HCT116 (cell line): ENCODE results near the gene WWP2. TPM values are rescaled to one million over a fixed set of nuclear protein-coding genes. Genes with fewer than 3 reads are reported as not detected.

Experiments
- ATAC-seq: fragments of 200-7000 bp; cut with Tn5 transposase; 2 replicates; pipeline ENCODE4 v1.9.1; 2020; ENCODE audit warnings: mild to moderate bottlenecking, moderate library complexity
- BruUV-seq: library from RNA; stranded (reverse); fragments of 400-500 nt; replicated peaks from 2 replicates; lab custom pipeline; 2021; lab: Mats Ljungman, UMichigan
- CTCF ChIA-PET: fragments of 300-600 bp; sonication (Branson Sonifier 250); formaldehyde crosslinking; loops from one replicate; lab custom pipeline; 2021; ENCODE audit warnings: antibody characterized with exemption; lab: Charles Lee
- POLR2A ChIA-PET: fragments of 300-600, 350-600 bp; sonication (Branson Sonifier 250); formaldehyde crosslinking; loops from one replicate; lab custom pipeline; 2021; ENCODE audit warnings: antibody characterized with exemption; lab: Charles Lee
- RAD21 ChIA-PET, 2 experiments: fragments of 300-600 bp; sonication (Branson Sonifier 250); formaldehyde crosslinking; loops; one replicate each; lab custom pipeline; 2023; ENCODE audit warnings: low total read pairs in 2 of 2; ENCODE audit not compliant: uncharacterized antibody in 2 of 2, unreplicated experiment in 2 of 2, low non-redundant PET in 1 of 2; lab: Charles Lee
- DNase-seq: peaks from one replicate; pipeline ENCODE4 v3.0.0-alpha.2; 2010; ENCODE audit warnings: low read depth, low spot score
- H2AFZ ChIP-seq: fragments of 200-600 bp; shearing (Covaris generic), sonication (generic); 2 replicates; pipeline ENCODE4 v1.6.1; 2017; ENCODE audit warnings: low read depth, mixed run types, mixed read lengths, antibody characterized with exemption, low read length; ENCODE audit not compliant: poor library complexity, severe bottlenecking
- H3K27ac ChIP-seq: 2 replicates; pipeline ENCODE4 v1.5.1; 2012; ENCODE audit warnings: low read depth, low read length
- H3K27me3 ChIP-seq: fragments of 200-600 bp; sonication (generic); 2 replicates; pipeline ENCODE4 v1.6.1; 2016; ENCODE audit warnings: mixed run types, low read length, mixed read lengths; ENCODE audit not compliant: insufficient read depth
- H3K36me3 ChIP-seq, 2 experiments: fragments of 200-500 bp in 1 of 2; fragments of 200-600 bp in 1 of 2; sonication (Bioruptor generic) in 1 of 2; sonication (generic) in 1 of 2; 2 replicates each; pipeline versions ENCODE4 v1.5.1 to v1.6.1; 2014 to 2016; ENCODE audit warnings: low read length in 2 of 2, inconsistent platforms in 1 of 2, mixed read lengths in 1 of 2, mixed run types in 1 of 2; ENCODE audit not compliant: insufficient read depth in 2 of 2, control insufficient read depth in 1 of 2
- H3K4me1 ChIP-seq, 2 experiments: fragments of 200-600 bp in 1 of 2; sonication (generic) in 1 of 2; 2 replicates each; pipeline versions ENCODE4 v1.5.1 to v1.6.1; 2012 to 2017; ENCODE audit warnings: low read length in 2 of 2, inconsistent platforms in 1 of 2, mild to moderate bottlenecking in 1 of 2, mixed read lengths in 1 of 2, mixed run types in 1 of 2, moderate library complexity in 1 of 2; ENCODE audit not compliant: insufficient read depth in 2 of 2, control insufficient read depth in 1 of 2
- H3K4me2 ChIP-seq: fragments of 200-600 bp; sonication (generic); 2 replicates; pipeline ENCODE4 v1.6.1; 2017; ENCODE audit warnings: mixed run types, low read length, mixed read lengths
- H3K4me3 ChIP-seq, 2 experiments: fragments of 200-600 bp in 1 of 2; sonication (generic) in 1 of 2; replicated peaks in 1 of 2; 2 replicates each; pipeline ENCODE4 v1.5.1; 2011 to 2016; ENCODE audit warnings: low read length in 2 of 2, control low read depth in 1 of 2, low read depth in 1 of 2, mild to moderate bottlenecking in 1 of 2, mixed read lengths in 1 of 2, mixed run types in 1 of 2
- H3K79me2 ChIP-seq: fragments of 200-600 bp; sonication (generic); 2 replicates; pipeline ENCODE4 v1.6.1; 2017; ENCODE audit warnings: mild to moderate bottlenecking, mixed run types, low read length, moderate library complexity, mixed read lengths; ENCODE audit not compliant: insufficient read depth
- H3K9ac ChIP-seq: fragments of 200-600 bp; sonication (generic); 2 replicates; pipeline ENCODE4 v1.6.1; 2016; ENCODE audit warnings: low read length, mixed read lengths
- H3K9me2 ChIP-seq: fragments of 200-600 bp; sonication (generic), shearing (Covaris generic); 2 replicates; pipeline ENCODE4 v1.6.1; 2017; ENCODE audit warnings: mixed run types, mild to moderate bottlenecking, moderate library complexity; ENCODE audit not compliant: insufficient read depth
- H3K9me3 ChIP-seq, 2 experiments: fragments of 200-500 bp in 1 of 2; fragments of 200-600 bp in 1 of 2; sonication (Bioruptor generic) in 1 of 2; sonication (generic) in 1 of 2; 2 replicates each; pipeline ENCODE4 v1.6.1; 2014 to 2017; ENCODE audit warnings: low read length in 2 of 2, mixed read lengths in 2 of 2, inconsistent platforms in 1 of 2, low read depth in 1 of 2, mild to moderate bottlenecking in 1 of 2, mixed run types in 1 of 2, moderate library complexity in 1 of 2; ENCODE audit not compliant: control insufficient read depth in 1 of 2, insufficient read depth in 1 of 2
- H4K20me1 ChIP-seq: fragments of 200-600 bp; sonication (generic), shearing (Covaris generic); 2 replicates; pipeline ENCODE4 v1.6.1; 2017; ENCODE audit warnings: mixed run types, mild to moderate bottlenecking, moderate library complexity; ENCODE audit not compliant: insufficient read depth
- CBX3 ChIP-seq: IDR thresholded peaks from 2 replicates; pipeline ENCODE4 v1.6.1; 2012; ENCODE audit warnings: low read depth
- EGR1 ChIP-seq: IDR thresholded peaks from 2 replicates; pipeline ENCODE4 v1.6.1; 2012; ENCODE audit warnings: low read depth
- ELF1 ChIP-seq: IDR thresholded peaks from 2 replicates; pipeline ENCODE4 v1.6.1; 2012; ENCODE audit warnings: low read depth, borderline replicate concordance
- EZH2 ChIP-seq: fragments of 200-600 bp; sonication (generic); IDR thresholded peaks from 2 replicates; pipeline ENCODE4 v1.6.1; 2017; ENCODE audit warnings: antibody characterized with exemption, mixed run types
- FOSL1 ChIP-seq: IDR thresholded peaks from 2 replicates; pipeline ENCODE4 v1.6.1; 2012; ENCODE audit warnings: low read depth
- JUND ChIP-seq: IDR thresholded peaks from 2 replicates; pipeline ENCODE4 v1.6.1; 2012
- POLR2AphosphoS5 ChIP-seq: IDR thresholded peaks from 2 replicates; pipeline ENCODE4 v1.6.1; 2011; ENCODE audit warnings: mild to moderate bottlenecking, low read depth, low read length, moderate library complexity
- RAD21 ChIP-seq: IDR thresholded peaks from 2 replicates; pipeline ENCODE4 v1.6.1; 2012; ENCODE audit warnings: low read depth, mild to moderate bottlenecking
- REST ChIP-seq: IDR thresholded peaks from 2 replicates; pipeline ENCODE4 v1.6.1; 2012; ENCODE audit warnings: low read depth
- SP1 ChIP-seq: IDR thresholded peaks from 2 replicates; pipeline ENCODE4 v1.6.1; 2012; ENCODE audit warnings: low read depth
- ZFX ChIP-seq: fragments of 450-650 bp; IDR thresholded peaks from 2 replicates; pipeline ENCODE4 v1.6.1; 2017
- ZNF274 ChIP-seq: fragments of 200-500 bp; sonication (Bioruptor generic); IDR thresholded peaks from 2 replicates; pipeline ENCODE4 v1.6.1; 2014; ENCODE audit warnings: mild to moderate bottlenecking, low read depth, low read length, inconsistent platforms
- intact Hi-C: fragments of 100-400 bp; cut with micrococcal nuclease; formaldehyde crosslinking; loops from 2 replicates; pipeline ENCODE4 v1.10.0; 2022
- total RNA-seq: library from RNA; stranded (reverse); gene quantifications from one replicate; pipeline ENCODE4 v1.2.1, GENCODE V29; 2021; ENCODE audit not compliant: unreplicated experiment
- TF ChIP-seq, protein P1 (sequence below): IDR thresholded peaks from 2 replicates; pipeline ENCODE4 v1.6.1; 2012

Gene WWP2
- total RNA-seq, 1 experiment from 2014 or later = 44.2 TPM

DNA sequence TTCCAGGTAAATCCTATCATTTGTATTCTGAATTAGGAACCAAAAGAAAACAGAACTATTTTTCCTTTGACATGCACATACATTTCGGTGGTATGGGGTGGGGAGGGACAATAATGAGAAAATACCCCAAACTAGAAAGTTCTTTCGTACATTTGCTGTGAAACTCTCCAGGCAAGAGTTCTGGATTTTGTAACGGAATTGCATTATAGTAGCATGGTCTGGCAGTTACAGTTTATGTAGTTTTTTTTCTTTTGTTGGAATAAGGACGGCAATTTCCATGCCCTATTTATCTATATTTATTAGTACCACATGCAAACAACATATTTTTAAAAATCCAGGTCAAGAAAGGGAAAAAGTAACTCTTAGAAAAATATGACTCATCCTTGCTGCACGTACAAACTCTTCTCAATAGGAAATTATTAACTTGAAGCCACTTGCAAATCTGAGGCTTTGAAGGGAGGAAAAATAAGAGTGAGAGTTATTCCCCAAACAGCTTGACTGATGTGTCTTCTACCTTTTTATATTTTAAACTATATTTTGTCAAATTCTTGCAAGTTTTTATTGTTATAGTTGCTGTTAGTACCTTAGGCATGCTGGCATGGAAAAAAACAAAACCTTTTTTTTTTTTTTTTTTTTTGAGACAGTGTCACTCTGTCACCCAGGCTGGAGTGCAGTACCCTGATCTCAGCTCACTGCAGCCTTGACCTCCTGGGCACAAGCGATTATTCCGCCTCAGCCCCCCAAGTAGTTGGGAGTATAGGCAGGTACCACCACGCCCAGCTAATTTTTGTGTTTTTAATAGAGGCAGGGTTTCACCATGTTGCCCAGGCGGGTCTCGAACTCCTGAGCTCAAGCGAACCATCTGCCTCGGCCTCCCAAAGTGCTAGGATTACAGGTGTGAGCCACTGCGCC, 69.3 kb downstream of the WWP2 start:
- no TSS peak for BruUV-seq
- H3K79me2 ChIP-seq = no peaks in the 10 kb centered on the region
- H3K4me3 ChIP-seq = no peak overlapping the region
- no peak overlapping the region for H3K27ac ChIP-seq
- DNase-seq (no peak), ATAC-seq (no peak)
- no peak overlapping the region for H2AFZ ChIP-seq
- H3K9ac ChIP-seq = no peak overlapping the region
- no peaks in the 10 kb centered on the region for H3K9me3 ChIP-seq
- ChIA-PET CTCF (no interaction called here), RAD21 (no interaction called here)
- H3K4me1 ChIP-seq = peaks cover 6 to 8% of the 10 kb centered on the region in 2 experiments; a peak in 3 of 4 replicates
- H3K27me3 ChIP-seq = no peaks in the 10 kb centered on the region
- no peaks in the 10 kb centered on the region for H4K20me1 ChIP-seq
- no peaks in the 10 kb centered on the region for H3K9me2 ChIP-seq
- H3K4me2 ChIP-seq = no peak overlapping the region; the same call in 1 of the 2 replicates
- intact Hi-C loops = no loop called here
- TF ChIP-seq CBX3 = no peak
- TF ChIP-seq, protein P1, sequence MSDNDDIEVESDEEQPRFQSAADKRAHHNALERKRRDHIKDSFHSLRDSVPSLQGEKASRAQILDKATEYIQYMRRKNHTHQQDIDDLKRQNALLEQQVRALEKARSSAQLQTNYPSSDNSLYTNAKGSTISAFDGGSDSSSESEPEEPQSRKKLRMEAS = no peak
- TF ChIP-seq, all 23 proteins: peak for 0
- no peaks in the 10 kb centered on the region; a peak in 1 of 4 replicates for H3K36me3 ChIP-seq
- POLR2A ChIA-PET = no interaction called here

DNA sequence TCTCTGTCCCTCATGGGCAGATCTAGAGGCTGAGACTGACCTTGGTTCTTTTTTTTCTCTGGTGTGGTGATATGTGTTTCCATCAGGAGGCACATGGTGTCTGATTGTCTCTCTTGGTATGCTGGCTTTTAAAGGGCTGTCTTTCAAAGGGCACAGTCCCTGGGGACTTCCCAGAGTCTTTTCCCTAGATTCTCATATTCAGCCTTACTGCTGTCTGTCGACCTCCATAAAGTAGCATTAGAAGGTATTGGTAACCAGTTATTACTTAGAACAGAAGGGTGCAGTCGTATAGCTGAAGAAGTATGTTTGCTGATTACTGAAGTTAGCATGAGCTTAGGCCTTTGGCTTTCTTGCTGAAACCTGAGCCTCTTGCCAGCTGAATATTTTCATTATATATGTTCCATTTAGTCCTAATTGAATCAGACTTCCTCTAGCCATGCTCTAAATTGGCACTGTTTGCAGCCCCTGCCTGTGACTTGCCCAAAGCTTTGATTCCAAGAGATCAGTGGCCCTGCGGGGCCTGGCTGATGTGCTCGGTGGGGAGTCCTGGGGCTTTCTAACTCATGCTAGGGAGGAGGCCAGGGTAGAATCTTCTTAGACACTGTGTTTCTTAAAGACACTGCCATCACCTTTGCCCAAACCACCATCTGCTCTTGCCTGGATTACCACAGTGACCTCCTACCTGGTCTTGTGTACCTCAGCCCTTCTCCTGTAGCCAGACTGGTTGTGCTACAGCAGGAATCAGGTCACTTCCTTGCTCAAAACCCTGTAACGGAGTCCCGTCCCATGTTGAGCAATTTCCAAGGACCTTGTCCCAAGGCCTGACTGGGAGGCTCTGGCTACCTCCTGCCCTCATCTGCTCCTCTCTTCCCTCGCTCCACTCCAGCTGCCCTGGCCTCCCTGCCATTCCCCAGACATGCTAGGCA, 71.5 kb downstream of the WWP2 start:
- no peaks in the 10 kb centered on the region for H4K20me1 ChIP-seq
- RAD21 ChIA-PET = no interaction called here
- no peak overlapping the region for H3K9ac ChIP-seq
- BruUV-seq = no TSS peak
- H3K4me2 ChIP-seq = no peak overlapping the region
- H2AFZ ChIP-seq = no peak overlapping the region
- H3K36me3 ChIP-seq = no peaks in the 10 kb centered on the region; a peak in 1 of 4 replicates
- no peak overlapping the region for H3K27ac ChIP-seq
- no peak overlapping the region for H3K4me3 ChIP-seq
- H3K9me2 ChIP-seq = no peaks in the 10 kb centered on the region
- ATAC-seq = no peak
- no peak for DNase-seq
- no peaks in the 10 kb centered on the region for H3K9me3 ChIP-seq
- TF ChIP-seq ZNF274 (no peak), CBX3 (no peak), EZH2 (no peak), REST (no peak), ELF1 (no peak), ZFX (no peak), RAD21 (no peak), FOSL1 (no peak), POLR2AphosphoS5 (no peak), JUND (no peak), SP1 (no peak), EGR1 (no peak)
- TF ChIP-seq, protein P1 = no peak
- intact Hi-C loops = no loop called here
- no peaks in the 10 kb centered on the region for H3K79me2 ChIP-seq
- POLR2A ChIA-PET = no interaction called here
- CTCF ChIA-PET = no interaction called here
- H3K4me1 ChIP-seq = peaks cover 6 to 8% of the 10 kb centered on the region in 2 experiments; a peak in 3 of 4 replicates
- H3K27me3 ChIP-seq = no peaks in the 10 kb centered on the region
